GM23338 (cell line): ENCODE results near the gene HIVEP1. TPM values are rescaled to one million over a fixed set of nuclear protein-coding genes. Genes with fewer than 3 reads are reported as not detected.

Source experiments
- ATAC-seq: fragments of 200-7000 bp; cut with Tn5 transposase; 3 replicates; pipeline ENCODE4 v1.9.1; 2020
- DNase-seq: peaks from one replicate; pipeline ENCODE4 v3.0.0-alpha.2; 2015; ENCODE audit warnings: low spot score
- H2AFZ ChIP-seq: fragments of 200-600 bp; sonication (generic); 2 replicates; pipeline ENCODE4 v1.8.0; 2016; ENCODE audit warnings: antibody characterized with exemption, mild to moderate bottlenecking, moderate library complexity
- H3F3A ChIP-seq: fragments of 200-600 bp; sonication (generic); replicated peaks from 2 replicates; pipeline ENCODE4 v1.8.0; 2017; ENCODE audit warnings: antibody characterized with exemption, mixed run types, low read depth
- H3K27ac ChIP-seq: fragments of 200-600 bp; sonication (generic); 2 replicates; pipeline ENCODE4 v1.6.1; 2016; ENCODE audit warnings: low read depth
- H3K27me3 ChIP-seq: fragments of 200-600 bp; sonication (generic); 2 replicates; pipeline ENCODE4 v1.8.0; 2016; ENCODE audit warnings: mild to moderate bottlenecking, mixed run types, moderate library complexity; ENCODE audit not compliant: insufficient read depth
- H3K36me3 ChIP-seq: fragments of 200-600 bp; sonication (generic); 2 replicates; pipeline ENCODE4 v1.8.0; 2016; ENCODE audit warnings: mild to moderate bottlenecking; ENCODE audit not compliant: insufficient read depth
- H3K4me1 ChIP-seq: fragments of 200-600 bp; sonication (generic); 2 replicates; pipeline ENCODE4 v1.8.0; 2016; ENCODE audit warnings: mild to moderate bottlenecking, moderate library complexity; ENCODE audit not compliant: insufficient read depth
- H3K4me2 ChIP-seq: fragments of 200-600 bp; sonication (generic); 2 replicates; pipeline ENCODE4 v1.7.1; 2017; ENCODE audit warnings: mixed run types
- H3K4me3 ChIP-seq: fragments of 200-600 bp; sonication (generic); 2 replicates; pipeline ENCODE4 v1.6.1; 2016; ENCODE audit warnings: mixed run types
- H3K79me2 ChIP-seq: fragments of 200-600 bp; sonication (generic); replicated peaks from 2 replicates; pipeline ENCODE4 v1.8.0; 2017; ENCODE audit warnings: mild to moderate bottlenecking; ENCODE audit not compliant: insufficient read depth
- H3K9me2 ChIP-seq: fragments of 200-600 bp; sonication (generic); 2 replicates; pipeline ENCODE4 v1.8.0; 2017; ENCODE audit not compliant: insufficient read depth
- H4K20me1 ChIP-seq: fragments of 200-600 bp; sonication (generic); replicated peaks from 2 replicates; pipeline ENCODE4 v1.8.0; 2017; ENCODE audit warnings: mild to moderate bottlenecking; ENCODE audit not compliant: insufficient read depth
- H3K27ac Mint-ChIP-seq: 2 replicates; pipeline ENCODE4 v1.8.0; 2020; ENCODE audit warnings: inconsistent platforms, mild to moderate bottlenecking, moderate library complexity, mixed read lengths
- H3K27me3 Mint-ChIP-seq: 3 replicates; pipeline ENCODE4 v1.8.0; 2022; ENCODE audit warnings: low read depth, mild to moderate bottlenecking, moderate library complexity, mixed read lengths, inconsistent platforms; ENCODE audit not compliant: insufficient read depth, poor library complexity
- H3K36me3 Mint-ChIP-seq: 3 replicates; pipeline ENCODE4 v1.8.0; 2021; ENCODE audit warnings: low read depth, mild to moderate bottlenecking, inconsistent platforms, moderate library complexity, mixed read lengths
- H3K4me1 Mint-ChIP-seq: 3 replicates; pipeline ENCODE4 v1.8.0; 2020; ENCODE audit warnings: mild to moderate bottlenecking, inconsistent platforms, mixed read lengths
- H3K4me3 Mint-ChIP-seq: 3 replicates; pipeline ENCODE4 v1.8.0; 2021; ENCODE audit warnings: moderate library complexity, mild to moderate bottlenecking, inconsistent platforms, mixed read lengths
- H3K9me3 Mint-ChIP-seq: 3 replicates; pipeline ENCODE4 v1.8.0; 2020; ENCODE audit warnings: moderate library complexity, mild to moderate bottlenecking, inconsistent platforms, mixed read lengths
- CREB1 ChIP-seq: fragments of 250-450 bp; sonication (Bioruptor Pico); IDR thresholded peaks from 2 replicates; pipeline ENCODE4 v1.5.0; 2020; ENCODE audit warnings: low read depth, mild to moderate bottlenecking, moderate library complexity
- EZH2 ChIP-seq: fragments of 200-600 bp; sonication (generic); IDR thresholded peaks from one replicate; pipeline ENCODE4 v1.8.0; 2017; ENCODE audit warnings: antibody characterized with exemption, mild to moderate bottlenecking, low read depth; ENCODE audit not compliant: unreplicated experiment
- JUNB ChIP-seq: IDR thresholded peaks from one replicate; pipeline ENCODE4 v1.6.1; 2016; ENCODE audit warnings: antibody characterized with exemption; ENCODE audit not compliant: unreplicated experiment
- NANOG ChIP-seq: IDR thresholded peaks from 2 replicates; pipeline ENCODE4 v1.6.1; 2016; ENCODE audit warnings: antibody characterized with exemption, borderline replicate concordance
- POLR2AphosphoS5 ChIP-seq: IDR thresholded peaks from 2 replicates; pipeline ENCODE4 v1.6.1; 2016; ENCODE audit warnings: antibody characterized with exemption, low read depth
- STAT1 ChIP-seq: IDR thresholded peaks from one replicate; pipeline ENCODE4 v1.6.1; 2016; ENCODE audit warnings: antibody characterized with exemption; ENCODE audit not compliant: unreplicated experiment
- ZNF114 ChIP-seq: fragments of 250-450 bp; sonication (Bioruptor Pico); IDR thresholded peaks from 2 replicates; pipeline ENCODE4 v1.5.0; 2020; ENCODE audit warnings: mild to moderate bottlenecking, moderate library complexity
- ZNF462 ChIP-seq: fragments of 250-450 bp; sonication (Bioruptor Pico); IDR thresholded peaks from 2 replicates; pipeline ENCODE4 v1.5.0; 2020; ENCODE audit warnings: mild to moderate bottlenecking, moderate library complexity
- polyA plus RNA-seq: library from polyadenylated mRNA; unstranded; fragments of >200 nt; fragmentation: Nextera tagmentation; extraction: Ambion mirVana; gene quantifications from 2 replicates; pipeline ENCODE4 v1.2.1, GENCODE V29; 2016
- total RNA-seq: library from RNA; depleted of rRNA; stranded (reverse); fragments of >200 nt; shearing (Covaris generic); gene quantifications from 2 replicates; pipeline ENCODE4 v1.2.3, GENCODE V29; 2014
- TF ChIP-seq, protein P1 (sequence below), 2 experiments: fragments of 200-600 bp in 1 of 2; sonication (generic) in 1 of 2; conservative IDR thresholded peaks; 2 replicates each; pipeline versions ENCODE4 v1.5.1 to v1.6.1; 2016 to 2017; ENCODE audit warnings: antibody characterized with exemption in 2 of 2, low read depth in 2 of 2, mild to moderate bottlenecking in 2 of 2, moderate library complexity in 1 of 2
- TF ChIP-seq, protein P2 (sequence below): IDR thresholded peaks from one replicate; pipeline ENCODE4 v1.6.1; 2018; ENCODE audit warnings: antibody characterized with exemption; ENCODE audit not compliant: unreplicated experiment

HIVEP1 gene
- total and polyA plus RNA-seq, 2 experiments from 2014 or later: 10.1 to 21.7 TPM

GRCh38 chr6:12082368-12082767 is 70.3 kb downstream of the HIVEP1 start:
- no peaks in the 10 kb centered on the region for H3K36me3 Mint-ChIP-seq

DNA sequence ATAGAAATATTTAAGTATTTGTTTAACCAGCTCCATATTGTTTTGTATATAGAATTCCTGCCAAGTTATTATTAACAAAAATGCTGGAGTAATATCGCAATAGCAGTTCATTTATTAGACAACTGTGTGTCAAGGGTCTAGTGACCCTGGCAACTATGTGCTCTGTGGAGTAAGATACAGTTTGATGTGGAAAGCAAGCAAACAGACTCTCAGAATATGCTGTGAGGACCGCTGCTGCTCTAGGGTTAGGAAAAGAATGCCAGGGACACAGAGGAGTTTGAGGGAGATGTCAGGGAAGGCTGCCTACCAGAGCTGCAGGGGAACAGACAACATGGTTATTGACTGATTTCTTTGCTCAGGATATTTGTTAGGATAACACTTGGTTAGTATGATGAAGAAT is 71.2 kb downstream of the HIVEP1 start:
- H3K9me3 Mint-ChIP-seq: no peaks in the 10 kb centered on the region
- H3K79me2 ChIP-seq: peaks cover 78% of the 10 kb centered on the region
- peaks cover 13% of the 10 kb centered on the region for H3K4me1 ChIP-seq
- H2AFZ ChIP-seq: no peak overlapping the region
- H3K9me2 ChIP-seq: no peaks in the 10 kb centered on the region
- H3K4me3 ChIP-seq: no peak overlapping the region
- H3K27ac Mint-ChIP-seq: no peak overlapping the region
- peaks cover 16% of the 10 kb centered on the region; the same call in 1 of the 2 replicates for H4K20me1 ChIP-seq
- TF ChIP-seq JUNB (no peak), STAT1 (no peak), POLR2AphosphoS5 (no peak), ZNF462 (CRISPR knock-in tag) (no peak), EZH2 (no peak), ZNF114 (CRISPR knock-in tag) (no peak), CREB1 (CRISPR knock-in tag) (no peak), NANOG (no peak)
- TF ChIP-seq, protein P1, sequence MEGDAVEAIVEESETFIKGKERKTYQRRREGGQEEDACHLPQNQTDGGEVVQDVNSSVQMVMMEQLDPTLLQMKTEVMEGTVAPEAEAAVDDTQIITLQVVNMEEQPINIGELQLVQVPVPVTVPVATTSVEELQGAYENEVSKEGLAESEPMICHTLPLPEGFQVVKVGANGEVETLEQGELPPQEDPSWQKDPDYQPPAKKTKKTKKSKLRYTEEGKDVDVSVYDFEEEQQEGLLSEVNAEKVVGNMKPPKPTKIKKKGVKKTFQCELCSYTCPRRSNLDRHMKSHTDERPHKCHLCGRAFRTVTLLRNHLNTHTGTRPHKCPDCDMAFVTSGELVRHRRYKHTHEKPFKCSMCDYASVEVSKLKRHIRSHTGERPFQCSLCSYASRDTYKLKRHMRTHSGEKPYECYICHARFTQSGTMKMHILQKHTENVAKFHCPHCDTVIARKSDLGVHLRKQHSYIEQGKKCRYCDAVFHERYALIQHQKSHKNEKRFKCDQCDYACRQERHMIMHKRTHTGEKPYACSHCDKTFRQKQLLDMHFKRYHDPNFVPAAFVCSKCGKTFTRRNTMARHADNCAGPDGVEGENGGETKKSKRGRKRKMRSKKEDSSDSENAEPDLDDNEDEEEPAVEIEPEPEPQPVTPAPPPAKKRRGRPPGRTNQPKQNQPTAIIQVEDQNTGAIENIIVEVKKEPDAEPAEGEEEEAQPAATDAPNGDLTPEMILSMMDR (conservative IDR thresholded peaks at IDR 0.05; ENCODE audit: low read depth in 2 of 2): no peak
- TF ChIP-seq, protein P2, sequence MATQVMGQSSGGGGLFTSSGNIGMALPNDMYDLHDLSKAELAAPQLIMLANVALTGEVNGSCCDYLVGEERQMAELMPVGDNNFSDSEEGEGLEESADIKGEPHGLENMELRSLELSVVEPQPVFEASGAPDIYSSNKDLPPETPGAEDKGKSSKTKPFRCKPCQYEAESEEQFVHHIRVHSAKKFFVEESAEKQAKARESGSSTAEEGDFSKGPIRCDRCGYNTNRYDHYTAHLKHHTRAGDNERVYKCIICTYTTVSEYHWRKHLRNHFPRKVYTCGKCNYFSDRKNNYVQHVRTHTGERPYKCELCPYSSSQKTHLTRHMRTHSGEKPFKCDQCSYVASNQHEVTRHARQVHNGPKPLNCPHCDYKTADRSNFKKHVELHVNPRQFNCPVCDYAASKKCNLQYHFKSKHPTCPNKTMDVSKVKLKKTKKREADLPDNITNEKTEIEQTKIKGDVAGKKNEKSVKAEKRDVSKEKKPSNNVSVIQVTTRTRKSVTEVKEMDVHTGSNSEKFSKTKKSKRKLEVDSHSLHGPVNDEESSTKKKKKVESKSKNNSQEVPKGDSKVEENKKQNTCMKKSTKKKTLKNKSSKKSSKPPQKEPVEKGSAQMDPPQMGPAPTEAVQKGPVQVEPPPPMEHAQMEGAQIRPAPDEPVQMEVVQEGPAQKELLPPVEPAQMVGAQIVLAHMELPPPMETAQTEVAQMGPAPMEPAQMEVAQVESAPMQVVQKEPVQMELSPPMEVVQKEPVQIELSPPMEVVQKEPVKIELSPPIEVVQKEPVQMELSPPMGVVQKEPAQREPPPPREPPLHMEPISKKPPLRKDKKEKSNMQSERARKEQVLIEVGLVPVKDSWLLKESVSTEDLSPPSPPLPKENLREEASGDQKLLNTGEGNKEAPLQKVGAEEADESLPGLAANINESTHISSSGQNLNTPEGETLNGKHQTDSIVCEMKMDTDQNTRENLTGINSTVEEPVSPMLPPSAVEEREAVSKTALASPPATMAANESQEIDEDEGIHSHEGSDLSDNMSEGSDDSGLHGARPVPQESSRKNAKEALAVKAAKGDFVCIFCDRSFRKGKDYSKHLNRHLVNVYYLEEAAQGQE: no peak
- no peak overlapping the region for H3K4me2 ChIP-seq
- H3K4me1 Mint-ChIP-seq: peaks cover 49% of the 10 kb centered on the region
- no peaks in the 10 kb centered on the region for H3F3A ChIP-seq
- peak; percentile 10 for DNase-seq
- H3K36me3 ChIP-seq: no peaks in the 10 kb centered on the region
- no peak overlapping the region for H3K4me3 Mint-ChIP-seq
- H3K27me3 Mint-ChIP-seq: peaks cover 1% of the 10 kb centered on the region
- H3K27ac ChIP-seq: no peak overlapping the region
- ATAC-seq: no peak
- no peaks in the 10 kb centered on the region for H3K36me3 Mint-ChIP-seq
- no peaks in the 10 kb centered on the region for H3K27me3 ChIP-seq

More at GRCh38 chr6:12082368-12082767, 70.3 kb downstream of the HIVEP1 start:
- Mint-ChIP-seq H3K9me3 (no peaks in the 10 kb centered on the region), H3K27me3 (peaks cover 1% of the 10 kb centered on the region), H3K4me3 (no peak overlapping the region), H3K4me1 (peaks cover 42% of the 10 kb centered on the region), H3K27ac (peak overlapping the region; percentile 19; the same call in 1 of the 2 replicates)
- Histone ChIP-seq H3K36me3 (no peaks in the 10 kb centered on the region), H3F3A (no peaks in the 10 kb centered on the region), H3K27ac (no peak overlapping the region; the same call in 1 of the 2 replicates), H3K4me3 (no peak overlapping the region), H3K4me1 (peaks cover 7% of the 10 kb centered on the region), H4K20me1 (peaks cover 16% of the 10 kb centered on the region; the same call in 1 of the 2 replicates), H3K4me2 (no peak overlapping the region), H3K79me2 (peaks cover 82% of the 10 kb centered on the region), H3K9me2 (no peaks in the 10 kb centered on the region), H3K27me3 (no peaks in the 10 kb centered on the region), H2AFZ (no peak overlapping the region)
- ATAC-seq (no peak), DNase-seq (no peak)
- TF ChIP-seq NANOG: no peak
